Activated T-cell treated with anti-CD3 and anti-CD28 coated beads, Interleukin-2, amount 50 U/mL, for 48 hours (primary cell): ENCODE measurements around the gene GRIN1.

Experiments
- DNase-seq, 2 experiments: peaks; one replicate each; pipeline ENCODE4 v3.0.0-alpha.2; 2020

The GRIN1 gene

GRCh38 chr9:137138722-137139467 lies at the start of gene GRIN1:
Gene GRIN1, plus strand, starts transcription at chr9:137139154. Its CDS starts 333 bp downstream, at chr9:137139487.
- DNase-seq, result no peak

GRCh38 chr9:137089232-137089947 lies 49.6 kb upstream of the GRIN1 start:
- no peak for DNase-seq

- peak; percentile 89 to 91 for DNase-seq
These were observed 43.1 kb upstream of the GRIN1 start for GRCh38 chr9:137095664-137096517.

DNA sequence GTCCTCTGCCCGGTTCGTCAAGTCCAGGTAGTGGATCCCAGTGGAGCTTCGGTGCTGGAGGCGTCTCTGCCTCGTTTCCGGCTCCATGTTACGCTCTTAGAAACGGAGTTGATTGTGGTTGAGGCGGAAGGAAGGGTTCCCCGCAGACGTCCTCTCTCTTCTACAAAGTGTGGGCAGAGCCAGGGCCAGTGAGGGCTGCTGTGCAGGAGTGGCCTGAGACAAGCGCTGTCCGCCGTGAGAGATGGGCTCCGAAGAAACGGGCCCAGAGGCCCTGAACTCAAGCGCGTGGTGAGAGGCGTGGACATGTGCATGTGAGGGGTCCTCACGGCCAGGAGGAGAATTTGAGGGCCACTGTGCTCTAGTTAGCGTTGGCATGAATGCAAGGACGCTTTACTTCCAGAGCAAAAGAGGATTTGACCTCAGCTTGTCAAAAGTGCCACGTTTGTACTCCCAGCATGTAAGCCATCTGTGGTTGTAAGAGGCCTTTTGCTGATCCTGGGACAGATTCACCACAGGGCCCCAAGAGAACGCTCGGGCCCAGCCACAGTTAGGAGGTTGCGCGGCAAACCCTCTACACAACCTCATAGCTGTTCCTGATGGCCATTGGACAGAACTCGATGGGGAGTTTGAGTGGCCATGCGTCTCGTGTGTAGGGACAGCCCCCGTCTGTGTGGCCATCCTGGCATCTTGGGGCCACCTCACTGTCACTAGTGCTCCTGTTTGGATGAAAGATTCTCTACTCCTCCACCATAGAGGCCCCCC lies 42.0 kb upstream of the GRIN1 start:
- no peak for DNase-seq

GRCh38 chr9:137097761-137098462 lies 41.0 kb upstream of the GRIN1 start:
- no peak for DNase-seq

GRCh38 chr9:137099231-137099630 lies 39.7 kb upstream of the GRIN1 start:
- DNase-seq, result no peak

GRCh38 chr9:137103206-137103999 lies 35.6 kb upstream of the GRIN1 start:
- no peak for DNase-seq

- no peak for DNase-seq
These were observed 32.9 kb upstream of the GRIN1 start for GRCh38 chr9:137105814-137106661.

- no peak for DNase-seq
These were observed 32.2 kb upstream of the GRIN1 start for GRCh38 chr9:137106662-137107250.

- no peak for DNase-seq
These were observed 31.5 kb upstream of the GRIN1 start for GRCh38 chr9:137107312-137107921.

GRCh38 chr9:137107982-137108381 lies 31.0 kb upstream of the GRIN1 start:
- DNase-seq, result no peak

DNA sequence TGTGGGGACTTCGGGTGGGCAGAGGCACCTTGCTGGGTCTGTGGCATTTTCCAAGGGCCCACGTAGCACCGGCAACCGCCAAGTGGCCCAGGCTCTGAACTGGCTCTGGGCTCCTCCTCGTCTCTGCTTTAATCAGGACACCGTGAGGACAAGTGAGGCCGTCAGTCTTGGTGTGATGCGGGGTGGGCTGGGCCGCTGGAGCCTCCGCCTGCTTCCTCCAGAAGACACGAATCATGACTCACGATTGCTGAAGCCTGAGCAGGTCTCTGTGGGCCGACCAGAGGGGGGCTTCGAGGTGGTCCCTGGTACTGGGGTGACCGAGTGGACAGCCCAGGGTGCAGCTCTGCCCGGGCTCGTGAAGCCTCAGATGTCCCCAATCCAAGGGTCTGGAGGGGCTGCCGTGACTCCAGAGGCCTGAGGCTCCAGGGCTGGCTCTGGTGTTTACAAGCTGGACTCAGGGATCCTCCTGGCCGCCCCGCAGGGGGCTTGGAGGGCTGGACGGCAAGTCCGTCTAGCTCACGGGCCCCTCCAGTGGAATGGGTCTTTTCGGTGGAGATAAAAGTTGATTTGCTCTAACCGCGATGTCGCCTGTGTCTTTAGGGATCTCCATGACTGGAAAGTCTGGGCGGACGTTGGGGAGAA lies 30.2 kb upstream of the GRIN1 start:
- DNase-seq, result no peak

DNA sequence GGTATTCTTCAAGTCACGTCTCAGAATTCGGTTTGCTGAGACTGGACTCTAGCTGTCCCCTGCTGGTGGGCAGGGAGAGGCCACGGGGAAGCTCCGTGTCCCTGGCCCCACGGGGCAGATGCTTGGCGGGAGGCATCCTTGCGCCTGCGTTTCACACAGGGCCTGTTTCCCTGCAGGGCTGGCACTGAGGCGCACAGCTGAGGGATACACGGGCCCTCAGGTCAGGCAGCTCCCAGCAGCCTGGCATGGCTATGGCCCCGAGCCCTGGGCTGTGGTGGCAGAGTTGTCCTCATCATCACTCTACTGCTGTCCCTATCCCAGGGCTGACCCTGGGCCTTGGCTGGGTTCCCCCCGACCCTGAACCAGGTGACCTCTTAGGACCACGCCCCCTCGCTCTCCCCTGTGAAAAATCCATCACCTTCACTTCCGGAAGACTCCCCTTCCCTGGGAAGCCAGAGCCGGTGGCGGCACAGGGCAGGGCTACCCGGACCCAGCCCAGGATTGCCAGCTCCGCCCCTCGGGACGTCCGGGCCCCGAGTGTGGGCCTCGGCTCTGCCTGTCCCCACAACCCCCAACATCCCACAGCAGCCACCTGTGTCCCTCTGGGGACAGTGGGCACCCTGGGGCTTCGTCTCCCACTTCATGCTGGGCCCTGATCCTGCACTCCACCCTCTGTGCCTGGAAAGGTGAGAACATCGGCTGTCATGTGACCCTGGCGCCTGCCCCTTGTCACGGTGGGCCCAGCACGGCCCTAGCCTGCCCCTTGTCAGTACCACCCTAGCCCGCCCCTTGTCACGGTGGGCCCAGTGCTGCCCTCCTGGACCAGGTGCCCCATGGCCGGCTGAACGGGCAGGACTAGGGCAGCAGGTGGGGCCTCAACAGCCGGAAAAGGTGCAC lies 29.5 kb upstream of the GRIN1 start:
- no peak for DNase-seq

DNA sequence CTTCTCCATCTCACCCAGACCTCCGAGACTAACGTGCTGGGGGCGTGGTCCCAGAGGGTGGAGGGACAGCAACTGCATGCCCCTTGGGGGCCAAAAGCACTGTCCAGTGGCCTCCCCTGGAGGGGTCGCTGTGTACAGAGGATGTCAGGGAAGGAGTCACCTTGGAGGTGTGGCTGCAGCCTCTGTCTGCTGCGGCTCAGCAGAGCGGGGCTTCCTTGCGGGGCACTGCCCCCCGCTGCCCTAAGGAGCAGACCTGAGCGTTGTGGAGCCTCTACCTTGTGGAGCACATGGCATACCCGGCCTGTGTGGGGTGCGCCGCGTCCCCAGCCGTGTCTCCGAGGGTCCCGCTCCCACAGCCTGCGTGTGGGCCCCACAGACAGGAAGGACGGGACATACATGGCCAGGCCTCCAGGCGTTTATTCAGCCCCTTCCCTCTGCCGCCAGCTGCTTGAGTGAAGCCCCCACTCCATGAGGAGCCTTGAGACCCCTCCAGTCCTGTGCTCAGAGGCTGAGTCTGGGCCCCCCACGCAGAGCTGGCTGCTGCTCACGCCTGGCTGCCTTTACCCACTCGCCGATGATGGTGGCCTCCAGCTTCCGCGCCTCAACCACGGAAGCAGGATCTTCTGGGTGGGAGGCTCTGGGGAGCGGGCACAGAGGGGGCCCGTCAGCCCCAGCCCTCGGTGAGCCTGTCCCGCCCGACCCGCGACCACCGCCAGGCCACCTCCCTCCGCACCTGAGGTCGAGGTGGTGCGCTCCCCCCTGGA lies 28.6 kb upstream of the GRIN1 start:
- no peak for DNase-seq

DNA sequence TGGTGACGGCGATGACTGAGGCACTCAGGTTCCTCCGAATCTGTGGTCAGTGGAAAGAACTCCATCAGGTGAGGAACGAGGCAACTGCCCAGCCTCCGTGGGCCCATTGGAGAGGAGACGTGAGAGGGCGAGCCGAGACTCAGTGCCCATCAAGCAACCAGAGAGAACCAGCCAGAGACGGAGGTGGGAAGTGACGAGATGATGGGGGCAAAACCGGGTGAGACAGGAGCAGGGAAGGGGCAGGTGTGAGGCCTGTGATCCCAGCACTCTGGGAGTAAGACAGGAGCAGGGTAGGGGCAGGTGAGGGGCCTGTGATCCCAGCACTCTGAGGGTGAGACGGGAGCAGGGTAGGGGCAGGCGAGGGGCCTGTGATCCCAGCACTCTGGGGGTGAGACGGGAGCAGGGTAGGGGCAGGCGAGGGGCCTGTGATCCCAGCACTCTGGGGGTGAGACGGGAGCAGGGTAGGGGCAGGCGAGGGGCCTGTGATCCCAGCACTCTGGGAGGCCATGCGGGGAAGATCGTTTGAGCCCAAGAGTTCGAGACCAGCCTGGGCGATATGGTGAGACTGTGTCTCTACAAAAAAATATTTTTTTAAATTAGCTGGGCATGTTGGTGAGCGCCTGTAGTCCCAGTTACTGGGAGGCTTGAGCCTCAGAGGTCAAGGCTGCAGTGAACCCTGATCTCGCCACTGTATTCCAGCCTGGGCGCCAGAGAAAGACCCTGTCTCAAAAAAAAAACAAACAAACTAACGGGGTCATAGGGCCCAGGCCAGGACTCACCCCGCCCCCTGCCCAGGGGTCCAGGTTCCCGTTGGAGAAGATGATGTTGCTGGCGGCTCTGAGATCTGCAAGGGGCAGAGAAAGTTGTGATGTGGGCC lies 27.8 kb upstream of the GRIN1 start:
- DNase-seq, result no peak
